Stimulated activated CD4-positive, alpha-beta T cell treated with anti-CD3 and anti-CD28 coated beads, Interleukin-4, amount 100 ng/mL, for 48 hours (primary cell): Measurements from ENCODE around the gene PLAU.
"Not testable (repeated sequence)": the region's sequence is repeated elsewhere in the genome, so short reads cannot be mapped to it uniquely, and the experiment has no call there.

Experiments used
- DNase-seq, 2 donors: peaks; one replicate each; pipeline ENCODE4 v3.0.0-alpha.2; 2020; ENCODE audit warnings: low read depth in 2 of 2

Gene PLAU

GRCh38 chr10:73950155-73950948 is 39.4 kb downstream of the PLAU start:
- DNase-seq = no peak

- DNase-seq = no peak
Measured at GRCh38 chr10:73953665-73954064, 42.7 kb downstream of the PLAU start.

GRCh38 chr10:73954737-73955136 is 43.8 kb downstream of the PLAU start:
- no peak for DNase-seq

DNA sequence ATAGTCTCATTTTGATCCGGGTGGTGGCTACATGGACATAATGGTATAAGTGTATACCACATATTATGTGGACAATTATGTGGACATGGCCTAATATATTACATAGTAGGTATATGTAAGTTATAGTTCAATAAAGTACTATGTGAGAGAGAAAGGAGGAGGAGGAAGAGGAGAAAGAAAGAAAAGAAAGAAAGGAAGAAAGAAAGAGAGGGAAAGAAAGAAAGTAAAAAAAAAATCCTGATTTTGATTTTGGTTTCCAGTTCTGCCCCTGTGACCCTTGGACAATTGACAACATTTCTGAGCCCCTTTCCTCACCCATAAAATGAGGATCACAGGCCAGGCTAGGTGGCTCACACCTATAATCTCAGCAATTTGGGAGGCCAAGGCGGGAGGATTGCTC is 44.8 kb downstream of the PLAU start:
- no peak for DNase-seq

GRCh38 chr10:73956476-73957359 is 45.8 kb downstream of the PLAU start:
- peak in 1 of 2 donors; percentile 5 for DNase-seq

GRCh38 chr10:73959484-73960243 is 48.7 kb downstream of the PLAU start:
- DNase-seq = no peak

DNA sequence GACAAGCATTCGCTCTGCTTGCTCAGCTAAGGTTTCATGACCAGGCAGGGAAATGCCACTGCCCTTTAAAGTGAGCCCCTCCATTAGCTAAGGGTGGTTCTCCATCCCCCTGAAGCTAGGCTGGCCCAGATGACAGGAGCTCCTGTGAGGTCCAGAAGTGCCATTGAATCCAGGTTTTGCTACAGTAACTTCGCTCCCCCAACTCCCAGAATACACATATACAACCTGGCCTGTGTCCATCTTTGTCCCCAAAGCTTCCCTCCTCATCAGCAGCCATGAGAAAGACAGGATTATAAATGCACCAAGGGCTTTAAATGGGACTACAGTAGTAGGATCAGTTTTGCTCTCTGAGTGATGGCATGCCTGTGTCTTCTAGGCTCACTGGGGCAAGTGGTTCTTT is 51.5 kb downstream of the PLAU start:
- DNase-seq = no peak

DNA sequence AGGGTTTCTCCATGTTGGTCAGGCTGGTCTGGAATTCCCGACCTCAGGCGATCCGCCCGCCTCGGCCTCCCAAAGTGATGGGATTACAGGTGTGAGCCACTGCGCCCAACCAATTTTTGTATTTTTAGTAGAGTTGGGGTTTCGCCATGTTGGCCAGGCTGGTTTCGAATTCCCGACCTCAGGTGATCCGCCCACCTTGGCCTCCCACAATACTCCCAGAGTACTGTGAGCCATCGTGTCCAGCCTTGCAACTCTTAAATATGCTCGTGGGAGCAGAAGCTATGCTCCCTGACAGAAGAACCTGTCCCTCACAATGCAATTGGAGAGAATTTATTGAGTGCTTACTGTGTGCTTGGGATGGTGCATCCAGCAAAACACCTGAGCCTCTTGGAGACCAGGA is 52.6 kb downstream of the PLAU start:
- DNase-seq = not testable (repeated sequence)

- DNase-seq = no peak
Measured at GRCh38 chr10:73964743-73965142, 53.8 kb downstream of the PLAU start.

- not testable (repeated sequence) for DNase-seq
Measured at GRCh38 chr10:73965267-73965889, 54.4 kb downstream of the PLAU start.

- DNase-seq = no peak
Measured at GRCh38 chr10:73965890-73966768, 55.2 kb downstream of the PLAU start.

- DNase-seq = no peak
Measured at GRCh38 chr10:73967022-73967429, 56.1 kb downstream of the PLAU start.
